Measurements from ENCODE around the gene HIKESHI.
"Not testable (repeated sequence)": the region's sequence is repeated elsewhere in the genome, so short reads cannot be mapped to it uniquely, and the experiment has no call there.

The HIKESHI gene

GRCh38 chr11:86278226-86278625 is 23.8 kb upstream of the HIKESHI start:
- TF ChIP-seq CTCF (conservative IDR thresholded peaks at IDR 0.05) = no peak
- no peak for TF ChIP-seq ZFX (IDR thresholded peaks at IDR 0.05)
- no peak overlapping the region for H3K27ac ChIP-seq

GRCh38 chr11:86279747-86280146 is 22.3 kb upstream of the HIKESHI start:
- no peak overlapping the region for H3K27ac ChIP-seq
- no peak for TF ChIP-seq CTCF (conservative IDR thresholded peaks at IDR 0.05)

GRCh38 chr11:86287468-86287796 is 14.6 kb upstream of the HIKESHI start:
- no peak overlapping the region for H3K27ac ChIP-seq
- TF ChIP-seq CTCF (conservative IDR thresholded peaks at IDR 0.05) (no peak), ZFX (IDR thresholded peaks at IDR 0.05) (no peak)

GRCh38 chr11:86288776-86289507 is 13.1 kb upstream of the HIKESHI start:
- no peak for TF ChIP-seq ZFX (IDR thresholded peaks at IDR 0.05)
- TF ChIP-seq CTCF (conservative IDR thresholded peaks at IDR 0.05) = no peak
- no peak overlapping the region for H3K27ac ChIP-seq

DNA sequence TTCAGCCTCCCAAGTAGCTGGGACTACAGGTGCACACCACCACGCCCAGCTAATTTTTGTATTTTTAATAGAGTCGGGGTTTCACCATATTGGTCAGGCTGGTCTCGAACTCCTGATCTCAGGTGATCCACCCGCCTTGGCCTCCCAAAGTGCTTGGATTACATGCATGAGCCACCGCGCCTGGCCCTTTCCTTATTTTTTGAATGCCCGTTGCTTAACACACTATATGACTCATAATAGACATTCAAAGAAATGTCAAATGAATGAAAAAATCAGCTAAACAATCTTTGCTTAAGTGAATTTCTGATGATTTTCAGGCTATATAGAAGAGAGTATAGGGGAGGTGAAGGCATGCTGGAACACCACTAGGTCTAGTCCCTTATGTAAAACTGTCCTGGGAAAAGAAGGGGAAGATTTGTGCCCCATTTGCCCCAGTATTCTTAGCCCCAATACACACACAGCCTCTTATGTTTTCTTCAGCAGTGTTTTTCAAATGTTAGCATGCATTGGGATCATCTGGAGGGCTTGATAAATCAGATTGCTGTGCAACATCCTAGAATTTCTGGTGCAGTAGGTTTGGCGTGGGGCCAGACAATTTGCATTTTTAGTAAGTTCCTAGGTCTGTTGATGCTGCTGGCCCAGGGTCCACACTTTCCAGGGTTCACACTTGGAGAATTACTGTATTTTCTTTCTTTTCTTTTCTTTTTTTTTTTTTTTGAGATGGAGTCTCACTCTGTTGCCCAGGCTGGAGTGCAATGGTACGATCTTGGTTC is 12.3 kb upstream of the HIKESHI start:
- not testable (repeated sequence) for H3K27ac ChIP-seq

GRCh38 chr11:86291466-86292262 is 10.4 kb upstream of the HIKESHI start:
- no peak overlapping the region for H3K27ac ChIP-seq
- TF ChIP-seq ZFX (IDR thresholded peaks at IDR 0.05) (no peak), CTCF (conservative IDR thresholded peaks at IDR 0.05) (peak; percentile 85)

DNA sequence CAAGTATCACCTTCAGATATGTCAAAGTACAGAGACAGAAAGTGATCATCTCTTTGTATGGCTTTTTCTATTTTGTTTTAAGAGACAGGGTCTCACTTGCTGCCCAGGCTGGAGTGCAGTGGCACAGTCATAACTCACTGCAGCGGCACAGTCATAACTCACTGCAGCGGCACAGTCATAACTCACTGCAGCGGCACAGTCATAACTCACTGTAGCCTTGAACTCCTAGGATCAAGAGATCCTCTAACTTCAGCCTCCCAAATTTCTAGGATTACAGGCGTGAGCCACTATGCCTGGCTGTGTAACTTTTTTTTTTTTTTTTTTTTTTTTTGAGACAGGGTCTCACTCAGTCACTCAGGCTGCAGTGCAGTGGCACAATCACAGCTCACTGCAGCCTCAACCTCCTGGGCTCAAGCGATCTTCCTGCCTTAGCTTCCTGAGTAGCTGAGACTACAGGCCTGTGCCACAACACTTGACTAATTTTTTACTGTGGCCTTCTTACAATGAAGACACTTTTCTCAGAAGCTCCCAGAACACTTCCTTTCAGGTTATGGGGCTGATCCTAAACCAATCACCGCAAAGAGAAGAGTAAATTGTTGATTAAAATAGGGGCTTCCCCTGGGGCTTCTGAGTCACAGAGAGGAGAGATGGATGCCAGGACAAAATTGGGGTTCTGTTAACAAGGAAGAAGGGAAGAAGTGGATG is 9.0 kb upstream of the HIKESHI start:
- no peak overlapping the region for H3K27ac ChIP-seq
- no peak for TF ChIP-seq ZFX (IDR thresholded peaks at IDR 0.05)
- TF ChIP-seq CTCF (conservative IDR thresholded peaks at IDR 0.05) = no peak
